Smooth muscle cell of the umbilical artery (primary cell): ENCODE data around the gene DDX42. TPM values are rescaled to one million over a fixed set of nuclear protein-coding genes. Genes with fewer than 3 reads are reported as not detected.

Source experiments
- total RNA-seq: library from RNA; depleted of rRNA; stranded (reverse); fragments of >200 nt; gene quantifications from 2 replicates; pipeline ENCODE4 v1.2.3, GENCODE V29; 2014

DDX42 gene, protein sequence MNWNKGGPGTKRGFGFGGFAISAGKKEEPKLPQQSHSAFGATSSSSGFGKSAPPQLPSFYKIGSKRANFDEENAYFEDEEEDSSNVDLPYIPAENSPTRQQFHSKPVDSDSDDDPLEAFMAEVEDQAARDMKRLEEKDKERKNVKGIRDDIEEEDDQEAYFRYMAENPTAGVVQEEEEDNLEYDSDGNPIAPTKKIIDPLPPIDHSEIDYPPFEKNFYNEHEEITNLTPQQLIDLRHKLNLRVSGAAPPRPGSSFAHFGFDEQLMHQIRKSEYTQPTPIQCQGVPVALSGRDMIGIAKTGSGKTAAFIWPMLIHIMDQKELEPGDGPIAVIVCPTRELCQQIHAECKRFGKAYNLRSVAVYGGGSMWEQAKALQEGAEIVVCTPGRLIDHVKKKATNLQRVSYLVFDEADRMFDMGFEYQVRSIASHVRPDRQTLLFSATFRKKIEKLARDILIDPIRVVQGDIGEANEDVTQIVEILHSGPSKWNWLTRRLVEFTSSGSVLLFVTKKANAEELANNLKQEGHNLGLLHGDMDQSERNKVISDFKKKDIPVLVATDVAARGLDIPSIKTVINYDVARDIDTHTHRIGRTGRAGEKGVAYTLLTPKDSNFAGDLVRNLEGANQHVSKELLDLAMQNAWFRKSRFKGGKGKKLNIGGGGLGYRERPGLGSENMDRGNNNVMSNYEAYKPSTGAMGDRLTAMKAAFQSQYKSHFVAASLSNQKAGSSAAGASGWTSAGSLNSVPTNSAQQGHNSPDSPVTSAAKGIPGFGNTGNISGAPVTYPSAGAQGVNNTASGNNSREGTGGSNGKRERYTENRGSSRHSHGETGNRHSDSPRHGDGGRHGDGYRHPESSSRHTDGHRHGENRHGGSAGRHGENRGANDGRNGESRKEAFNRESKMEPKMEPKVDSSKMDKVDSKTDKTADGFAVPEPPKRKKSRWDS
- 68.6 and 103 TPM in 2 replicates for total RNA-seq

DNA sequence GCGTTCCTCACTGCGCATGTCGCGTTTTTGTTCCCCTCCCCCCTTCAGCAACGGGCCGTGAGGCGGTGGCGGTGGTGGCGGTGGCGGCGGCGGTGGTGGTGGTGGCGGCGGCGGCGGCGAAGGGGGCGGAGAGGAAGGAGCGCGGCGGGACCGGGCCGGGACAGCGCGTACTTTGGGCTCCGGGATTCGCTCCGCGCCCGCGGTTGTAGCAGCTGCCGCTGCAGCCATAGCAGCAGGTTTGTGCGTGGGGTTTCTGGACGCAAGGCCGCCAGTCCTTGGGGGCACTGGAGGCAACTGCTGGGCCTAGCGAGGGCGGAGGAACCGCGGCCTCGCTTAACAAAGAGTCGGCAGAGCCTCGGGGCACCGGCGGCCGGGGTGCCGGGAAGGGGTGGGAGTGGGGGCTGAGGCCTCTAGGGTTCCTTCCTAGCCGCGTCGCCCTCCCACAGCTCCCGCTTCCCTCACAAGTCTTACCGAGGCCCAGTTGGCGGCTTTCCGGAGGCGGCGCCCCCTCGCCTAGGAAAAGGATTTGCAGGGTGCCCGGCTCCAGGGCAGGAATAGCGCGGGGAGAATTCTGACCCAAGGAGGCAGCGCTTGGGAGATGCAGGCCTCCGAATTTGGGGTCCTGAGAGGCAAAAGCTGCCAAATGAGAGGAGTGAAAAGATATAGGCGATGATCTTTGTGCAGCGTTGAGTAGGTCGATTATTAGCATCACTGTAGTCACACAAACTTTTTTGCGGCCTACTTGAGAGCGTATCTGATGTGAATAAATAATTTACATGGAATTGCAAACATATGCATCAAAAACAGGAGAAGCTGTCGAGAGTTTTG, at the start of gene DDX42:
Gene DDX42, plus strand, starts transcription at position 30 of the 828 bp plus-strand sequence. CDS start 12,880 bp downstream, outside the sequence.

DNA sequence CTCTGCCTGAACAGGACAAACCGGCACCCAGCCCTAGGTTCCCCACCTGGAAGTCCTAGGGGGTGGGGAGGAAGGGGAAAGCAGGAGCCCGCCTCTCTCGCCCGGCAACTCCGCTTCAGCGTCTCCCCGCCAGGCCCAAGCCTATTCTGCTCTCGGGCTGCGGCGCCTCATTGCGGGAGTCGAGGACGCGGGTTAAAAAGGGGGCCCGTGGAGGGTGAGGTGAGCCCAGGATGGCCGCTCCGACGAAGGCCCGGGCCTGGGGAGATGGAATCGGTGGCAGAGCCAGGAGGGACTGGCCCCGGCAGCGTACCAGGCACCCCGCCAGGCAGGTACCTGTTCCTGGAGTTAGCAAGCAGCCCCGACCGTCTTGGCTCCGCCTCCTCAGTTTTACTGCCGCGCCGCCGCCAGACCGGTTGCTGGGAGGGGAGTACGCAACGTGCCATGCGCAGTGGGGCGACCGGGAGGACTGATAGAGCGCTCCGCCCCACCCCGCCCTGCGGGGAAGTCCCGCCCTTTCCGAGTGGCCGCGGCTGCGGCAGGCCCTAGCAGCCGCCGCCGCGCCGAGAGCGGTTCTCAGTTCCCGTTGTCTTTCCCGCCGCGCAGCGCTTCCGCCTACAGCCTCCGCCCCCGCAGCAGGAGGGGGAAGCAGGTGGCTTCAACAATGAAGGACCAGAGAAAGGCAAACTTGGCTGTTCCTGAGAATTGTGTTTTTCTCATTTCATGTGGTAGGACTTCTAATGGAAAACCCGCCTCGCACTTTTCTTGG, 32.4 kb upstream of the DDX42 start, which contains the start of gene STRADA:
Gene STRADA, minus strand, starts transcription at position 392 of the 766 bp plus-strand sequence. CDS start 13,430 bp downstream, outside the sequence.

DNA sequence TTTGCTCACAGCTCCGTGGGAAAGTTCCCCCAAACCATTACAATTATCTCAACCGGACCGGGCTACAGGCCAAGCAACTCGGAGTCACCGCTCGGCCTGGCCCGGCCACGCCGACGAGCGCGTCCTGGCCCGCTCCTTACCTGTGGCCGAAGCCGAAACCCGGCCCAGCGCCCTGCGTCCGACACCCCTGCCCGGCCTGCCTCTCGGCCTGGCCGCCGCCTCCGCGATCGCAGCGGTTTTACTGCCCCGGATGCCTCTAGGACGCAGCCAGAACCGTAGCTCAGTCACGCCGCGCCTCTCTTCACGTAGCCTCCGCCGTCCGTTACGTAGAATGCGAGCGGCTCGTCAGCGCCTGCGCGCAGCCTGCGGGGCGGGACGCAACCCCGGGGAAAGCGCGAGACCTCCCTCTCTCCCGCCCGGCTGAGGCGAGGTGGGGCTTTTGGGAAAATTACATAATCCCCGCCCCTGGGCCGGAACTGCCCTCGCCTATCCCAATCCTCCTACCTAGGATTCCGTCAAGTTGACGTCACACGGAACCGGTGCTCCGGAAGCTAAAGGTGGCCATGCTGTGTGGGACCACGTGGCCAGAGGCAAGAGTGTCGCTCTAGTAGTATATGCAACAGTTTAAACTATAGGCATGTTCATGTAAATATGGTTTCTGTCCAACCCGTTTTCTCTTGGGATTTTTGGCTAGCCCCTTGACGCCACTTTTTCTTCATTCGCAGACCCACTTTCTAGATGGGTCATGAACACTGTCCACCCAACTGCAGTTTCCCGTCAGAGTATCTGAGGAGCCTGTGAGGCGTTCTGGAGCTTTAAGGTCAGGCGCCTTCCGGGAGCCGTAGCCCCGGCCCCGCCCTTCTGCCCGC, 464 bp upstream of the DDX42 start, which contains the start of gene CCDC47:
Gene CCDC47, minus strand, starts transcription at position 326 of the 869 bp plus-strand sequence. CDS start 7,422 bp downstream, outside the sequence.

DNA sequence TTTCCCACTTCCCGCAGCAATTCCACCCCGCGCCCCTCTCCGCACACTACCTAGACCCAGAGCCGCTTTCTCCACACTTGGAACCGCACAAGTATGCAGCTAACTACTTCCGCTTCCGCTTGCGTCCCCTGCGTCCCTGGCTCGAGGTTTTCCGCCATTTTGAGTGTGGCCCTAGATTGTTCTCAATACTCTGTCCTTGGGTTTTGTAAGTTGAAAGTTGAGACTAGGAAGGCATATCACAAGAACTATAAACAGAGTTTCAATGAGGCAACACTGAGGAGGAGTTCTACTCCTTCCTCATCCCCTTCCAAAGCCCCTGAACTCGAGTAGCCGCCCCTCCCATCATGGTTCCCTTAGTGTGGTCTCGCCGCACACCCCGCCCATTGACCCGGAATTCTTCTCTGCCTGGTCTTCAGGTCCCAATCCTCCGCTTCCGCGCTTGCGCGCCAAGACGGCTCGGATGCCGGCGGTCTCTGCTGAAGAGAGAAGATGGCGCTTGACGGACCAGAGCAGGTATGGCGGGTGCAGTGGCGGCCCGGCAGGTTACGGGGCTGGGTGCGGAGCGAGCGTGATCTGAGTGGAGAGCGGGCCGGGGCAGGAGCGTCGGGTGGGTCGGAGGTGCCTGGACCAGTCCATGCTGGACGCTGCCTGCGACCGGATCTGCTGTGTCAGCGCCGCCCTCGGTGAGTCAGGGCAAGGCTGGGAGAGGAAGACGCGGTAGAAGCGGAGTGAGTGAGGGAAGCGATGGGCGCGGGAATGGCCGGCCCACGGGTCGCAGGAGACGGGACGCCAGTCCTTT, 53.2 kb downstream of the DDX42 start, which contains the start of the genes FTSJ3 and PSMC5:
Gene FTSJ3, minus strand, starts transcription at position 662 of the 799 bp plus-strand sequence. CDS start 761 bp downstream, outside the sequence.
Gene PSMC5, plus strand, starts transcription at position 430 of the 799 bp plus-strand sequence. Its CDS starts 60 bp downstream, at position 490.

DNA sequence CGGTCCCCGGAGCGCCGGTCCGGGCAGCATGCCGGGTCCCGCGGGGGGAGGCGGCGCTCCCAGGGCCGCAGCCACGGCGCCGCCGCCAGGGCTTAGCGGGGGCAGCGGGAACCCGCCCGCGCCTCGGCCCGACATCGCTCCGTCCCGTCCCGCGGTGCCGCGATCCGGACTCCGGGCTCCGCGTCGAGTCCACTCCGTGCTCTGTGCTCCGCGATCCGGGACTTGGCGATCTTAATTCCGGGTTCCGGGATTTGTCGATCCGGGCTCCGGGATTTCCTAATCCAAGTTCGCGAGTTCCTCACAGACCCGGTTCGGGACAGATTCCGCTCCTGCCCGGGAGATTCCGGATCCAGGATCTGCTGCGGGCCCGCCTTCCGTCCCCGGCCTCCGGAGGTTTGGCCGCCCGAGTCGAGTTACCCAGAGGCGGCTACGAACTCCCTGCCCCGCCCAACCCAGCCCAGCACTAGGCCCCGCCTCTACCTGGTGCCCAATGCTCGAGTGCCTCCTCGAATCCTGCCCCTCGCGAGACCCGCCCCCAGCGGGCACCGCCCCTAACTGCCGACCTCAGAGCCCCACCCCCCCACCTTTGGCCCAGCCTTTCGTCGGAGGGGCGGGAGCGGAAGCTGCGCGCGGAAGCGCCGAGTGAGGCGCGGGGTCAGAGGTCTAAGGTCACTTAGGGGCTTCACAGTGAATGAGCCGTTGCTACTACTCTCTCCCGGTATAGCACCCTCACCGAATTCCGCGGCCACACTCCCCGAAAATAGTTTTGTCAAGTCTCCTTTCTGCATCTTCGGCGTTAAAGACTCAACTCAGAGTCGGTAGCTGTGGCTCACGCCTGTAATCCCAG, 68.8 kb downstream of the DDX42 start, which contains the start of gene SMARCD2:
Gene SMARCD2, minus strand, starts transcription at position 146 of the 847 bp plus-strand sequence. Its CDS starts 11 bp downstream, at position 135.

Other genes with a start within 250 kb of the DDX42 start
- gene DCAF7, start 223.7 kb upstream of the DDX42 start, total RNA-seq, result 14.3 and 23.9 TPM in 2 replicates
- 12.5 and 17.2 TPM in 2 replicates for gene TACO1, start 173.3 kb upstream of the DDX42 start, total RNA-seq
- 27.6 and 39.1 TPM in 2 replicates for gene MAP3K3, start 151.8 kb upstream of the DDX42 start, total RNA-seq
- gene LIMD2, start 74.0 kb upstream of the DDX42 start, total RNA-seq, result 7.4 and 16.4 TPM in 2 replicates
- gene STRADA, start 32.4 kb upstream of the DDX42 start, total RNA-seq, result 21.1 and 23.8 TPM in 2 replicates
- gene CCDC47, start 573 bp upstream of the DDX42 start, total RNA-seq, result 87.6 and 102 TPM in 2 replicates
- 45.4 and 62.9 TPM in 2 replicates for gene PSMC5, start 53.3 kb downstream of the DDX42 start, total RNA-seq
- gene FTSJ3, start 53.5 kb downstream of the DDX42 start, total RNA-seq, result 57.6 and 65.3 TPM in 2 replicates
- gene SMARCD2, start 68.5 kb downstream of the DDX42 start, total RNA-seq, result 61.5 and 65.2 TPM in 2 replicates
- not detected in 2 replicates for gene CSH2, start 99.5 kb downstream of the DDX42 start, total RNA-seq
- not detected in 2 replicates for gene GH2, start 107.8 kb downstream of the DDX42 start, total RNA-seq
- not detected in 2 replicates for gene CSH1, start 122.4 kb downstream of the DDX42 start, total RNA-seq
- not detected in 2 replicates for gene CSHL1, start 137.1 kb downstream of the DDX42 start, total RNA-seq
- not detected in 2 replicates for gene GH1, start 144.7 kb downstream of the DDX42 start, total RNA-seq
- not detected in 2 replicates for gene CD79B, start 158.2 kb downstream of the DDX42 start, total RNA-seq
- gene SCN4A, start 198.7 kb downstream of the DDX42 start, total RNA-seq, result not detected in 2 replicates
- gene PRR29, start 224.2 kb downstream of the DDX42 start, total RNA-seq, result 0.18 and 1.2 TPM in 2 replicates
- 2.1 and 4.2 TPM in 2 replicates for gene ICAM2, start 246.5 kb downstream of the DDX42 start, total RNA-seq